HG03139 (cell line): ENCODE measurements around the gene P2RY13.

ENCODE experiments used
- ATAC-seq: cut with Tn5 transposase; IDR thresholded peaks from one replicate; pipeline ENCODE4 v1.9.1; 2021; ENCODE audit not compliant: unreplicated experiment

Gene P2RY13

GRCh38 chr3:151297429-151297828 is 31.9 kb downstream of the P2RY13 start:
- no peak for ATAC-seq

- no peak for ATAC-seq
Measured at GRCh38 chr3:151296226-151296625, 33.1 kb downstream of the P2RY13 start.

GRCh38 chr3:151293127-151293526 is 36.2 kb downstream of the P2RY13 start:
- no peak for ATAC-seq

GRCh38 chr3:151290673-151291072 is 38.7 kb downstream of the P2RY13 start:
- ATAC-seq: no peak

GRCh38 chr3:151289445-151289844 is 39.9 kb downstream of the P2RY13 start:
- no peak for ATAC-seq

- ATAC-seq: no peak
Measured at GRCh38 chr3:151285940-151286339, 43.4 kb downstream of the P2RY13 start.

GRCh38 chr3:151283907-151284461 is 45.4 kb downstream of the P2RY13 start:
- ATAC-seq: no peak

- ATAC-seq: no peak
Measured at GRCh38 chr3:151283387-151283786, 46.0 kb downstream of the P2RY13 start.

- ATAC-seq: no peak
Measured at GRCh38 chr3:151282921-151283320, 46.4 kb downstream of the P2RY13 start.

GRCh38 chr3:151281671-151282324 is 47.6 kb downstream of the P2RY13 start:
- no peak for ATAC-seq

- ATAC-seq: no peak
Measured at GRCh38 chr3:151278230-151278629, 51.1 kb downstream of the P2RY13 start, which contains the start of gene P2RY14. Gene P2RY14 (minus strand): TSS chr3:151278542. CDS start chr3:151214316, 64,226 bp downstream.

GRCh38 chr3:151276687-151277042 is 52.7 kb downstream of the P2RY13 start:
- no peak for ATAC-seq
